HuH-7.5 (cell line): Measurements from ENCODE around the gene VIPR2.
"Not testable (repeated sequence)": the region's sequence is repeated elsewhere in the genome, so short reads cannot be mapped to it uniquely, and the experiment has no call there.

Experiments
- DNase-seq: peaks from one replicate; pipeline ENCODE4 v3.0.0; 2011; ENCODE audit warnings: low spot score

The VIPR2 gene

DNA sequence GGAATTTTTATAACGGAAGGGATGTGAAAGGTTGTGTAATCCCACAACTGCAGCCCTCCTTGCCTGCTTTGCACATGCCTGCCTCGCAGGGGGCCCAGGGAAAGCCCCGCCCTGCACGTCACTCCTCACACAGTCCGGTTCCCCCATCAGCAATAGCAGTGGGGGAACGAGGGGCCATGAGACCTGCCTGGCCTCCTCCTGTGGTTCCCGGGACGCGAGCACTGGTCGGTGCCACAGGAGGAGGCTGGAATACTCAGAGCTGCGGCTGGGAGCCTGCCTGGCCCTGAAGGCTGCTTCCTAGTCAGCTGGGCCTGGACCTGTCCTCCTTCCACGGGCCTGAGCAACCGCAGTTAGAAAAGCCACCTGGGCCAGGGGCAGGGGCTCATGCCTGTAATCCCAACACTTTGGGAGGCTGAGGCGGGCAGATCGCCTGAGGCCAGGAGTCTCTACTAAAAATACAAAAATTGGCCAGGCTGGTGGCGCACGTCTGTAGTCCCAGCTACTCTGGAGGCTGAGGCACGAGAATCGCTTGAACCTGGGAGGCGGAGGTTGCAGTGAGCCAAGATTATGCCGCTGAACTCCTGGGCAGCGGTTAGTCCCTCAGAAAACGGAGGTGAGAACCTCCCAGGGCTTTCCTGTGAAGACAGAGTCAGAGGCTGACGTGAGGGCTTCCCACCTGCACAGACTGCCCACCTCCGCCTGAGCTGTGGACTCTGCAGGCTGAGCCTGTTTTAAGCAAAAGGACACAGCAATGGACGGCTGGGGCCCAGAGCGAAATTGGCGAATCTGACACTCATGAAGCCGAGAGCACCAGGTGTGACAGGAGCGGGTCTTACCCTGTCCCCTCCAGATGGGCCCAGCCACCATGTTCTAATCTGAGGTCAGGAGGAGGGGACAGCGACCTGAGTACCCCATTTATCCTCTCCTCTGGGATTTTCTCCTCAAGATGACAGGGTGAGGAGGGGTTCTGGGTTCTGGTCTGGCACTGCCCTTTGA lies 52.9 kb downstream of the VIPR2 start:
- no peak for DNase-seq

DNA sequence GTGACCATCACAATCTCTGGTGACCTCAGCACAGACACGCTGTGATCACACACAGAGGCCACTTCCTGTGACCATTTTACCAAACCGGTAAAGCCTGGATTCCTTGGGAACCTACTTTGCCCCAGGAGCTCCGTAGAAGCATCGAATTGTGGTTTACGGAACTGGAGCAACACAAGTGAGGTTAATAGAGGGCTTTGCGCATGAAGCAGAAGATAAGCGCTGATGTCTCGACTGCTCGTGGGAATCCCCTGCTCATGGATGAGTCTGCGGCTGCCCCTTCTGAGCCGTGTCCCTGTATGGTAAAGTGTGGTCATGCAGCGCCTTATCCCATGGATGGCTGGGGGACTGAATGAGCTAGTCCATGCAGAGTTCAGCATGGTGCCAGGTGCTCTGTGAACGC lies 53.6 kb downstream of the VIPR2 start:
- DNase-seq, result no peak

DNA sequence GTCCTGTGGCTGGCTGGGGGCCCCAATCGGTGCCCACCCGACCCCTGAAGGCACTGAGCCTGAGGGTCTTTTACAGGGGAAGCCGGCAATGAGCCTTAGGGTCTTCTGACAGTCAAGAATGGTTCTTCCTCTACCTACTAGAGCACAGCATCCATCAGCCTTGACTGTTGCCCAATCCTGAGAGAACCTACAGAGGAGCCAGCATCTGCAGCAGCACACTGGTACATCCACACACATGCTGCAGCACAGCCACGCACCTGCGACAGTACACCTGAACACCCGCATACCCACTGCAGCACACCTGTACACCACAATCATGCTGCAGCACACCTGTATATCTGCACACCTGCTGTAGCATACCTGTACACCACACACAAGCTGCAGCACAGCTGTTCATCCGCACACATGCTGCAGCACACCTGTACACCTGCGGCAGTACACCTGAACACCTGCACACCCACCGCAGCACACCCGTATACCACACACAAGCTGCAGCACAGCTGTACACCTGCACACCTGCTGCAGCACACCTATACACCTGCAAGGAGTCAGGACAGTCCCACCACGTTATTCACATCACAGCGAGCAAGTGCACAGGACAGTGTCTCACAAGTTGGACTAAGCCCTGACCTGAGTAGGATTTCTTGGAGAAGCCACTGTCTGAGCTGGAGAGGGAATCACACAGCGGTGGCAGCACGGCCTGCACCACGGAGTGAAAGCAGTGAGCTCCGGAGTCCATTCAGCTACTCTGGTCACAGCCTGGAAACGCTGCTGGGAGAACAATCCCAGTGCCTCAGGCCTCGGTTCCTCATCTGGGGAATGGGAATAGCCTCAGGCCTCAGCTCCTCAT lies 56.4 kb downstream of the VIPR2 start:
- DNase-seq, result no peak

DNA sequence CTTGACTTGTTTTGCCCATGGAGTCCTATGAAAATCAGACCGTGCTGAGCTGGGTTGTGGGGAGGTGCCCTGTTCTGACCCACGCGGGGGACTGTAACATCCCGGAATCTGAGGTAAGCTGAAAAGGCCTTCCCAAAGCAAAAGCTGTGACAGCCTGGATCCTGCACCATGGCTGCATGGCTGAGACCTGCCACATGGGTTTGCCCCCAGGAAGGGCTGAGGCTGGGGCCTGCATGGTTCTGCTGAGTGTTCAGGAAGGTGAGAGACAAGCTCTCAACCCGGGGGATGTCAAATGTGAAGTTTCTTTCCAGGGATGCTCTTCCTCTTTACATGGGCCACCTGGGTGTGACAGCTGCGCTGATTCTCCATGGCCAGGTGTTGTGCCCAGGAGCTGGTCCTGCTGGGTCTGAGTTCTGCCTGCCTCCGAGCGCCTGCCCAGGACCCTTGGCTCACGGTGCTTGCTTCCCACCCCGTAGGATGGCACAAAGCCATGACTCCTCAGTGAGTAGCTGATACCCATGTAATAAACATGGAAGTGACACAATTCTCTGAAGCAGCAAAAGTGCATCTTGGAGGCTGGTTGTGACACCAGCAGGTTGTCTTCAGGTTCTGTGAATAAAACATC lies 58.3 kb downstream of the VIPR2 start:
- no peak for DNase-seq

DNA sequence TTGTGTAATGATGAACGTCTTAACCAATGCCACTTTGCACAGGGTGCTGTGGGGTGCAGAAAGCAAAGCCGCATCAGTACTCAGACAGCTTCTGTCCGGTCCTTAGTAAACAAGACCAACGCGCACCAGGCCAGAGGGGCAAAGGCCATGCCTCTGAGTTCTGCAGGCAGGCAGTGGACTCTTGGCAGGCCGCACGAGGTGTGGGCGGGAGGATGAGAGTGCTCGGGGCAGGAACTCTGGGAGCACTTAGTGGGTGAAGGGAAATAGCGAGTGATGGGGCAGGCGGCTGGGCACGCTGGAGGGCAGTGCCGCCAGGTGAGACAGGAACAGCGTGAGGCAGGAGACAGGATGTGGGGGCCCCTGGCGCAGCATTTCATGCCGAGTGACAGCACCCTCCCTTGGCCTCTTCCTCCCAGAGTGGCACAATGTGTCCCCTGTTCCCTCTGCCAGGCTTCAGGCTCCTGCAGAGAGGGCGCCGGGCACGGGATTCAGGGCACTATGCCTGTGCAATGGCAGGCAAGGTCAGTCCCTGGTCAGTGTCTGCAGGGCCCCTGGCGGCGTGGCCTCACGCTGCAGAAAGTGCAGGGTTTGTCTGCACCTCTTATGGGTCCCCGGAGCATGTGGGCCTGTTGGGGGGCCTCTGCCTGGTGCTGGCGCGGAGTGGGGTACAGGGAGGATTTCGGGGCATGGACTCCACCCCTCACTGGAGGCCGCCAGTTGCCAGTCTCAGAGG lies 60.4 kb downstream of the VIPR2 start:
- DNase-seq, result no peak

DNA sequence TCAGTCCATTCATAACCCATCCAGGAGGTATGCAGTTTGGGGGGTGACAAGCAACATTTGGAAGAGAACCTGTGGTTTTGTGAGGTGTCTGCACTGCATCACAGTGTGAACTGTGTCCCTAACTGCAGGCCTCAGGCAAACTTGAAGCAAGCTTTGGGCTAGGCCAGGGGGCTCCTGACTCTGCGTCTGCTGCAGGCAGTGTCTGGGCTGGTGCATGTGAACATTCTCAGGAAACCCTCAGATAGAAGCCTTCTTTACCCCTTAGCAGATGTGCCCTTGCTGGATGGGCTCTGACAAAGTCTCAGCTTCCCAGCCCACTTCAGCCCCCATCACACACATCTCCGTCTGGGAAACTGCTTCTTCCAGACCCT lies 61.0 kb downstream of the VIPR2 start:
- DNase-seq, result no peak

DNA sequence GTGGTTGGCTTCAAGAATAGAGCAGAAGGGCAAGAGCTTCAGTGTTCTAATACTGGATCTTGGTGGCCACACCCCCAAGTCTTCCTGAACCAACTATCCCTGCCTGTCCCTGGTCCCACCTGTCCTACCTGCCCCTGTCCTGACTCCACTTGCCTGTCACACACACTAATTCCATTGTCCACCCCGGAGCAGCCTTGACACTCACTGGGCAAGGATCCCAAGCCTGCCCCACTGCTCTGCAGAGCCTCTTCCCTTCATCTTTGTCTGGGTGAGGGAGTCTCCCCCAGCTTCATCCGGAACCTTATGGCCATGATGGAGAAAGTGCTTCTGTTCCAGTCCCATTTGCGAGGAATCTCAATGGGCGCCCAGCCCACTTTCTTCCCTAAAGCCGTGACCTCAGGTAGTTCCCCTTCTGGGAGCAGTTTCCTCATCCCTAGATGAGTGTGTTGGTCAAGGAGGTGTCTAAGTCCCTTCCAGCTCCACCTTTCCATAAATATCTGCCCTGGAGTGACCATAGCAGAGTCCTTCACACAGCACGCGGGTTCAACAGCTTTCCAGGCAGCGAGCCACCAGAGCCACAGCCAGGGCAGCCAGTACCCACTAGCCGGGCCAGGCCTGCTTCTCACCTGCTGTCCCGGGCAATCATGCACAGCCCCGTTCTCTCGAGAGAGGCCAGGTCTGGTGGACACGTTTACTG lies 61.5 kb downstream of the VIPR2 start:
- no peak for DNase-seq

DNA sequence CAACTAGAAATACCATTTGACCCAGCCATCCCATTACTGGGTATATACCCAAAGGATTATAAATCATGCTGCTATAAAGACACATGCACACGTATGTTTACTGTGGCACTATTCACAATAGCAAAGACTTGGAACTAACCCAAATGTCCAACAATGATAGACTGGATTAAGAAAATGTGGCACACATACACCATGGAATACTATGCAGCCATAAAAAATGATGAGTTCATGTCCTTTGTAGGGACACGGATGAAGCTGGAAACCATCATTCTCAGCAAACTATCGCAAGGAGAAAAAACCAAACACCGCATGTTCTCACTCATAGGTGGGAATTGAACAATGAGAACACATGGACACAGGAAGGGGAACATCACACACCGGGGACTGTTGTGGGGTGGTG lies 62.6 kb downstream of the VIPR2 start:
- DNase-seq, result not testable (repeated sequence)

DNA sequence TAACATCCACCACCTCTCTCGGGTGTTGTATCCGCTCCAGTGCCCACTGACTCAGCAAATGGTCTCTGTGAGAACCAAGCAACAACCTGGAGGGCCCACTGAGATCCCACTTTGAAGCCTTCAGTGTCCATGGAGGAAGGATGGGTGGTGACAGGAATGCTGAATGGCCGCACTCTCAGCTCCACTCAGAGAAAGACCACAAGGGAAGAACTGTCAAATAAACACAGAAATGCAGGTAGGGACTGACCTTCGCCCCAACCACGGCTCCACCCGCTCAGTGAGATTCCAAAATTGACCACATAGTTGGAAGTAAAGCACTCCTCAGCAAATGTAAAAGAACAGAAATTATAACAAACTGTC lies 65.8 kb downstream of the VIPR2 start:
- DNase-seq, result no peak

DNA sequence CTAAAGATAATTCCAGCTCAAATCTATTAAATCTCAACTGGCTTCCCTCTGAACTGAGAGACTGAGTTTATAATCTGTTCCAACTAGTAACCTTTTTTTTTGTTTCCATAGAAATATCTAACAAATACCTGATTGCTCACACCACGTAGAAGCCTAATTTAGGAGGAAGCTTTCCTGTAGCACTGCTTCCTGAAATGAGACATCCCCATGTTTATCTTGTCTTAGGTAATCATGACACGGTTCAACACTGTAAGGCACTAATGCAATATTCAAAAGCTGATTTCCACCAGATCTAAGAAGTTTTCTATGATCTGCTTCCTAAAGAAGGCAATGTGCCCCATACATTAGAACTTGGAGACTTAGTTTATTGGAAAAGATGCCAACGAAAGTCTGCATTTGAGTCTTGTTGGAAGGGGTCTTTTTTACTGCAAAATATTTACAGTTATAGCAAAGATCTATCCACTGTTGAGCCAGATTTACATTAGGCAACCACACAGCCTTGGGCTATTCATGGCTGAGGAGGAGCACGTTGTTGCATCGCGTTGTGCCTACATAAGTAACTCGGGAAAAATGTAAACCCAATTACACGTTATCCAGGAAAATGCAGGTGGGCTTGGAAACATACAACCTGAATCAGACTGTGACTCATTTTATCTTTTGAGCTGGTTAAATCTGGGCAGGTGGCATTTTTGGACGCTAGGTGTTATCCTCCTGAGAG lies 66.3 kb downstream of the VIPR2 start:
- DNase-seq, result no peak

DNA sequence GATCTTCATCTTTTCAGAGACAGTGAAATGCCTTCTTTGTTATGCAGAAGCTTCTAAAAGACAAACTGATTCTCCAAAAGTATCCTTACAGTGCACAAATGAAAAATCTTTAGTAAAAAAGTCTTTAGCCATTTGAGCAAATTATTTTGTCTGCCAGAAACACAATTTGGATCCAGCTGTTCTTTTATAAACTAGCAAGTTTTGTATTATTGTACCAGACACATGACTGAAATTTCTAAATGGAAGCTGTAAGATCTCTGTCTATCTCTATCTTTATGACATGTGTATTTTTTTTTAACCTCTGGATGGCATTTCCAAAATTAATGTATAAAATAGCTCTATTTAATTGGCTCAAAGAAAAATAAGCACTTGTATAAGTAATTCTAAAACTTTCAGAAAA lies 68.3 kb downstream of the VIPR2 start:
- no peak for DNase-seq

DNA sequence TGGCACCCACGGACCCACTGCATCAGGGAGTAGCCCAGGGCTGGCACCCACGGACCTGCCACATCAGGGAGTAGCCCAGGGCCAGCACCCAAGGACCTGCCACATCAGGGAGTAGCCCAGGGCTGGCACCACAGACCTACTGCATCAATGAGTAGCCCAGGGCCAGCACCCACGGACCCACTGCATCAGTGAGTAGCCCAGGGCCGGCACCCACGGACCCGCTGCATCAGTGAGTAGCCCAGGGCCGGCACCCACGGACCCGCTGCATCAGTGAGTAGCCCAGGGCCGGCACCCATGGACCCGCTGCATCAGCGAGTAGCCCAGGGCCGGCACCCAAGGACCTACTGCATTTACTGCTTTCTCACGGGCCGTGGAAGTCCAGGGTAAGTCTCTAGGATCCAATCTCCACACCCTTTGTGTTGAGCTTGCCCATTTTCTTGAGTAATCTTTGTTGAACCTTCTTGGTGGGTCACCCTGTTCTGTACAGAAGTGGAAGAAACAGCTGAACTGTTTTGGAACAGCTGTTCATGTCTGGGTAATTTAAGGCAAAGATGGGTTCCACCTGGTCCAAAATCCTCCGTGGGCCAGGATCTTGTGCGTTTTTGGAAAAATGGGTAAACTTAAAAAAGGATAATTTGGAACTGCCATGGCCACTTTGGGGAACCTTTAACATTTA lies 69.0 kb downstream of the VIPR2 start:
- no peak for DNase-seq

DNA sequence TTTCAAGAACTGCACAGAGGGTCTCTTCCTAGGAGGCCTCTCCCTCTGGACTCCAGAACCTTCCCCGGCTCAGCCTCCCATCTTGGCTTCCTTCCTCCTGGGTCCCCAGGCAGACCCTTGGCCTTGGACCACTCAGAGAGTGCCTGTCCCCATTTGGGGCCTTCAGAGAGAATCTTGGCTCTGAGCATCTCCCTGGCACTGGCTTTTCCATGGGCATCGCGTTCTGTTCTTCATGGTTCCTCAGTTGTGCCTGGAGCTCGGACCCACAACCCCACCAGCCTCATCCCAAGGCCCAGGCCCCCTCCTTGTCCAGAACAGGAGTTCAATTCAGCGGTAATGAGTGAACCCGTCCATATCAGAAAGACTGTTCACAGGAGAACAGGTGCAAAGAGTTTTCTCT lies 73.4 kb downstream of the VIPR2 start:
- no peak for DNase-seq

DNA sequence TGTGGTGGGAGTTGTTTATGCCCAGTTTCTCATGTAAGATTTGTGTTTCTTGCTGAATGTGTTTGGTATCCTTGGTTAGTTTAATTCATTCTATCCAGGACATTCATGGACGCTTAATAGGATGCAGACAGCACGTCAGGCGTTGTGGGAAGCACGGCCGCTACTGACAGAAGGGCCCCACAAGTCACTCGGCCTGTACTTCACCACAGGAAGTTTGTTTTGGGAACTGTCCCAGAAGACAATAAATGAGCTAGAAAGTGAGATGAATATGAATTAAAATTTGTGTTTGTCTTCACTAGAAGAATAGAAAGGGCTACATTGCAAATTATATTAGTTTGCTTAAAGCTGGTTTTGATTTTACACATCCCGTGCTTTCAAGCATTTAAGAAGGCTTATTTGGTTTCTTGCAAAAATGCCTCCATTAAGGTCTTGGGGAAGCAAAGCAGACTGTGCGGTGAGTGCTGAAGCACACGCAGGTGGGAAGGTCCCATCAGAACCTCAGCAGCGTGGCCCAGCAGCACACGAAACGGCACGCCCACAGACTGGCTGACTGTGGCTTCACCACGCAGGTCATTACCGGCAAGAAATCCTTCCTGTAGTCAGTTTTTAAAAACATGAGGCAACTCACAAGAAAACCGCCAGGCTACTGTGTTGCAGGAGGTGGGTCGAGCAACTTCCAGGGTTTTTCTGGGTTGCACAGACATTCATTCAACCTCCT lies 74.1 kb downstream of the VIPR2 start:
- DNase-seq, result no peak

DNA sequence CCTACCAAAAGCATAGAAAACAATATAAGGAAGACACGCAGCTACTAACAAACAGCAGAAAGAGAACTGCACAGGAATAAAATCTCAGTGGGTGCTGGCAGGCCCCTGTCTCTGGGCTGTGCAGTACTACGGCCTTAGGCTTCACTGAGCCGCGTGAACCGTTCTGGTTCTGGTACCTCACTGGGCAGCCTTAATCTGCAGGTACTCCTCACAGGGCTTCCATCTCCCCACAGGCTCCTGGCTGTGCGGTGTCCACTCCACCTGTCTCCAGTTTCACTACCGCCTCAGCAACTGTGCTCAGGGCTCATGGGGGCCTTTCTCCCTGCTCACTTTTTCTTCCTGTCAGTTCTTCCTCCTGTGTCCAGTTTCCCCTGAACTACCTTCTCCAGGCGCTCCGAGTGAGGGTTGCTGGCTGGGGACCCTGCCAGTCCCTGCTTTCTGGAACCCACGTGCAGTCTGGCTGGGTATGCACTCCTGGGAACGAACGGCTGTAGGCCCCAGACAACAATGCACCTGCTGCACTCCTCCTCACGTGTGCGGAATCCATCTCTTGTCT lies 75.7 kb downstream of the VIPR2 start:
- no peak for DNase-seq

DNA sequence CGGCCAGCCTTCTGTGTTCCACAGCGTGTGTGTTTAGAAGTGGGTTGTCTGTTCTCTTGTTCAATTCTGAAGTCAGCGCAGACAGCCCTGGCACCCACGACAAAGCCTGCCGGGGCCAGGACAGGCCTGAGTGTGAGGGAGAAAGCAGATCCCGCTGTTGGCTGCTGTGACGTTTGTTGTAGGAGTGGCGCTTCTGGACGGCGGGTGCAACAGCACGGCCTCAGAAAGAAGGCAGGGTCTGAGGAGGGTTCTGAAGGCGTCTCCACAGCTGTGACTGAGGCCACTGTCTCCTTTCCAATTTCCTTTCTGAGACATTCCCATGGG lies 76.2 kb downstream of the VIPR2 start:
- no peak for DNase-seq

DNA sequence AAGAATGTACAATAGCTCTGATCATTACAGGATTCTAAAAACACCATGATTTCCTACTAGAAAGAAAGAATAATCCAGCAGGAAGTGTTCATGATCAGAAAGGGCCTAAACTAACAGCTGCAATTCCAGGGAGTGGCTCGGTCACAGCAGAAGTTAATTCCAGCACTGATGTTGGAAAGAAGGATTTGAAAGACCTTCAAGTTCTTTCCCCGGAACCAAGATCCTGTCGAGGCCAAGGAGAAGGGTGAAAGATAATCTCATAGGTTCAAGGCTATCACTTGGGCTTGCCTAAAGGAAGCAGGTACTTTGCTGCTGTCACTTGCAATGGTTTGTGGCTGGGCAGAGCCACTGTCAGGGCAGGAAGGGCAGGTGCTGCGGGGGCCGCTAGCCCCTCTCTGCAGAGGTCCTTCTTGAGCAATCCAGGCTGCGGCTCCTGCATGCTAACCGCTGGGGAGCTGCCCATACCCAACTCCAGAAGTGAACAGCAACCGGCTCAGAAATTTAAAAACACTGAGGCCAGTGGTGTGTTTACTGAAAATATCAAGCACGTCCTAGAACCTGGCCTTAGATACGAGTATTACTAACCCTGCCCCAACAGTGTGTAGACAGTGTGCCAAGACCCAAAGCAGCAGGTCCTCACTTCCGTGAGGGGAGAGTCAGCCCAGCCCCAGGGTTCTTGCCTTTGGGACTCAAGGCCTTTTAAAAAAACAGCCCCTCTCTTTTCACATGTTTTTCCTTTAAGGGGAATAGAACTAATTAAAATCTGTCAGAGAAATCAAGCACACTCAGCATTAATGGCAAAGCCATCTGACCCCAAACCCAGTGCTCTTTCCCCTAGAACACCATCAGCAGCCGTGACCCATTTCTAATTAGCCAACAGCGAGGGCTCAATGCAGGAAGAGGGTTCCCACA lies 76.8 kb downstream of the VIPR2 start:
- no peak for DNase-seq
